Stimulated activated CD4-positive, alpha-beta T cell treated with anti-CD3 and anti-CD28 coated beads, TNF-alpha, amount 100 ng/mL, for 1 hour (primary cell): ENCODE measurements around the gene DUSP5.

ENCODE experiments used
- DNase-seq, 3 donors: peaks; one replicate each; pipeline ENCODE4 v3.0.0-alpha.2; 2020; ENCODE audit warnings: low read depth in 3 of 3, low spot score in 1 of 3

The DUSP5 gene

DNA sequence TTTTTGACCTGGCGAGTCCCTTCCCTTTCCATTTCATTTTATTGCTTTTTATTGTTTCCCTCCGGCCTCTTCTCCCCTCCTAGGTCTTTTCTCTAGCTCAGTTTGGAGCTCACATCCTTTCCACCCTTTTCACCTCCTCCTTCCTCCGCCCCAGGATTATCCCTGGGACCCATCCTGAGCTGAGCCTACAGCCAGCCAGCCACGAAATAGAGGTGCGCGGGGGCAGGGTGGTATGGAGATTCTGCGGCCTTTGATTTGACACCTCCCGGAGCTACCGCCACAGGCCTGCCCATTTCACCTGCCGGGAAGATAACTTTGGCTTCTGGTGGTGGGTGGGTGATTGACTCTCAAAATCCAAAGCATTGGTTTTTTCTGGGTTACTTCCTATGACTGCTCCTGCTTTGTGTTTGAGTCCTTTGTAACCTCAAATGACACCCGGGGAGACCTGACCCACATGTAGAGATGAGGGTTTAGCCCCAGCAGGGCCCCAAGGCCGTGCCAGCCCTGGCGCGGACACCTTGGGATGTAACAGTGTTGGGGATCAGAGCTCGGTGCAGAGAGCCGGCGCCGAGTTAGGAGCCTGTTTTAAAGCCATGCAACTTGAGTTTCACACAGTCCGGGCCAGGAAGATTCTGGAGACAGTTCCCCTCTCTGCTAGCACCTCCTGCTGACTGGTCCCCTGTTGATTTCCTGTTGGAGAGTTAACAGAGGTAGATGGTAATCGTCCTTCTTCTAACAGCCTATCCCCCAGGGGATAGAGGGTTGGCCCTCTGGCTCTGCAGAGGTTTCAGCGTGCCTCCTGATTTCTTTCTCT is 1.5 kb downstream of the DUSP5 start:
- DNase-seq: no peak

GRCh38 chr10:110499796-110500514 is 2.2 kb downstream of the DUSP5 start:
- DNase-seq: no peak

- DNase-seq: no peak
Observed at GRCh38 chr10:110500515-110500905, 2.8 kb downstream of the DUSP5 start.

GRCh38 chr10:110501142-110501937 is 3.6 kb downstream of the DUSP5 start:
- no peak for DNase-seq

DNA sequence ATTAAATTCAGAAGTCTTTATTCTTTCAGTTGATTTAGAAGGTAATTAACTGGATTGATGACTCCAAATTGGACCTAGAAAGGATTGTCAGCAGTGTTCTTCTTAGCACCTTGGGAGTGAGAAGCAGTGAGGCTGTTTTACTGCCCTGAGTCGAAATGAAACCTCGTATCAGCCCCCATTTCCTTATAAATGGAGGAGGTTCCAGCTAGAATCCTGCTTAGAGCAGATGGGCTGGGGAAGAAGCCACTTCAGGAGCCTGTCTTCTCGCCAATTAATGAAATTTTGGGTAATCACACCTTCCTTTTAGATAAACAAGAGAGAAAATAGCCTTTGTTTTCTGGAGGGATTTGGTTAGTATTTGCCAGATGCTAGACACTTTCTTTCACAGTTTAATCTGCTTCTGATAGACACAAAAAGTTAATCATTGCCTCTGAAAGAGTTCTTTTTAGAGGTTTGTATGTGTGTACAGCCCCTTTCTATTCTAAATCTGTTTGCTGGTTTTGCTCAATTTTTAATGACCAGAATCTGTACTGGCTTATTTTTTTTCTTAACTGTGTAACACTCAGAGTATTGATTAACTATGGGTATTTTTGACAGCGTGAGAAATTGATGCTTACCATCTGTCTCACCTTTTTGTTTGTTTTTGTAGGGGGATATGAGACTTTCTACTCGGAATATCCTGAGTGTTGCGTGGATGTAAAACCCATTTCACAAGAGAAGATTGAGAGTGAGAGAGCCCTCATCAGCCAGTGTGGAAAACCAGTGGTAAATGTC is 4.6 kb downstream of the DUSP5 start:
- no peak for DNase-seq

DNA sequence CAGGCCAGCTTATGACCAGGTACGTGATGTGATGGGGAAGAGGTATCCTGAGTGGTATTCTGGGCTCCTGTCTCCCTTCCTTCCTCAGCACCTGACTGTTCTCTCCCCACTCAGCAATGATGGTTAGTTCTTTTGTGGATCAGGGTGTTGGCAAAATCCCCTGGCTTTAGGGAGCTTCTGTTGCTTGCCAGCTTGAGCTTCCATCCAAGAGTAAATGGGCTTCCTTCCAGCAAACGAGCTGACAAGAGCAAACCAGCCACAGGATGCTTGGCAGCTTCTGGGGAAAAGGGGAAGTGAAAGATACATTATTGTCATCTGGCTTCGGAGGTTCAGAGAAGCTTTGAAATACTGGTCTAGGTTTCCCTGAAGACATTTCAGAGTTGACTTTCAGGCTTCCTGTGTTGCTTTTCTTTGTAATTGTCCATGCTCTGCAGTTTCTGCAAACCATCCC is 5.2 kb downstream of the DUSP5 start:
- DNase-seq: no peak

- DNase-seq: no peak
Observed at GRCh38 chr10:110503528-110504110, 5.9 kb downstream of the DUSP5 start.

GRCh38 chr10:110504111-110504735 is 6.5 kb downstream of the DUSP5 start:
- DNase-seq: no peak

- no peak for DNase-seq
Observed at GRCh38 chr10:110505130-110505770, 7.5 kb downstream of the DUSP5 start.

DNA sequence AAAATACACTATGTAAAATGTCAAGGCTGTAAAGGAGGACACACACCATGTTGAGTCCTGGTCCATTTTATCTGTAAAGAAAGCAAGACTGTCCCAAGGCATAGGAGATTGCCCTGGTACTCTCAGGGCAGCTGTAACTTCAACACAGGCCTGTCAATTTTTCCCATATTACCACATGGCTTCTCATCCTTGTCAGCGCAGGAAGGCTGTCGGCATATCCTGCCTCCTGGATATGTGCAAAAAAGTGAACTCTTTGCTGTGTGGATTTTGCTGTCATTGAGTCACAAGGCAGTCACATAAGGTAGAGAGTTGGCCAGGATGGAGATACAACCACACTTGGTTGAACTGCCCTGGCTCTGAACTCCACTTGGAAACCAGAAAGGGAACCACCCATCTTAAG is 8.7 kb downstream of the DUSP5 start:
- no peak for DNase-seq

GRCh38 chr10:110507346-110507745 is 9.6 kb downstream of the DUSP5 start:
- no peak for DNase-seq

GRCh38 chr10:110508159-110508788 is 10.6 kb downstream of the DUSP5 start:
- no peak for DNase-seq

DNA sequence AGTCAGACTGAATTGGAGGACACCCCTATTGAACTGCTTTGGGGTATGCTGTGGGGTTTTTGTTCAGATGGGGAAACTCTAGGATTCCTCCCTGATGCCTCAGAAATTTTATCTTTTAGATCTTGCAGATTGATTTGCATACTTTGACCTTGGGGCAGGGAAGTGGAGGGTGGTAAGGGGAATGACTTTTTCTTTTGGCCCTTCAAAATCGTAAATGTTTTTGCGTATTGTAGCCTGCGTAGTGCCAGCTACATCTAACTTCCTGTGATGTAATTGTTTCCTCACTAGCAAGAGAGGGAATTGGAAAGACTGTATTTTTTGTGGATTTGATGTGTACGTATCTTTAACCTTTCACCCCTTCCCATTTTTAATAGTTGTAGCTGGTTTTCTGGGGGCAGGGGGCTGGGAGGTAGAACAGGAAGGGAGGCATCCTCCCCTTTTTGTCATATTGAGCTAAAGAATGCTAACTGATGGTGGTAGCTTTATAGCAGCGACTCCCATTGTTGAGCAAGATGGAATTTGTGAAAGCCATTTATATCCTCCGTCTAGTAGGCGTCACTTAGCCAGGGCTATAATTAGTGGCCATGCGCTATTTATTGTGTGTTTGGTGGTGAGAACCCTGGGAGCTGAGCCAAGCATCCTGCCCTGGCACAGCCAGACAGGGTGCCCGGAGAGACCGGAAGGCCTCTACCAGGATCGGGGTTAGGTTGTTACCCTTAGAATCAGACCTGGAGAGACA is 11.3 kb downstream of the DUSP5 start:
- DNase-seq: no peak

DNA sequence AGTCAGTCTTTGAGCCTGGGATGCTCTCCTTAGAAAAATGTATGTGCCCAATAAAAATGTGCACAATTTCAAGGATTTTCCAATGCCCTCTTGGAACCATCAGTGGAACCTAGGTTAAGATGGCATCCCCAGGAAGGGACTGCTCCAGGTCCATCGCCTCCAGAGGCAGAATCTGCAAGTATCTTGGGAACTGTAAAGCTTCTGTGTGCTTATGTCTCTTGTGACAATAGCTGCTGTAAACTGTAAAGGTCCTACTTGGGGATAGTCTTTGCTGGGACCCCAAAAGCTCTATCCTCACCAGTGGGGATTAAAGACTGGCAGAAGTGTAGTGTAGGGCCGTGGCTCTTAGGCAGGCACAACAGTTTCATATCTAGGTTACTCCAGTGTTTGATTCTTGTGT is 11.9 kb downstream of the DUSP5 start:
- no peak for DNase-seq

DNA sequence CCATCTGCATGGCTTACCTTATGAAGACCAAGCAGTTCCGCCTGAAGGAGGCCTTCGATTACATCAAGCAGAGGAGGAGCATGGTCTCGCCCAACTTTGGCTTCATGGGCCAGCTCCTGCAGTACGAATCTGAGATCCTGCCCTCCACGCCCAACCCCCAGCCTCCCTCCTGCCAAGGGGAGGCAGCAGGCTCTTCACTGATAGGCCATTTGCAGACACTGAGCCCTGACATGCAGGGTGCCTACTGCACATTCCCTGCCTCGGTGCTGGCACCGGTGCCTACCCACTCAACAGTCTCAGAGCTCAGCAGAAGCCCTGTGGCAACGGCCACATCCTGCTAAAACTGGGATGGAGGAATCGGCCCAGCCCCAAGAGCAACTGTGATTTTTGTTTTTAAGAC is 12.4 kb downstream of the DUSP5 start:
- no peak for DNase-seq

- no peak for DNase-seq
Observed at GRCh38 chr10:110510730-110511129, 13.0 kb downstream of the DUSP5 start.

- DNase-seq: no peak
Observed at GRCh38 chr10:110511734-110512449, 14.2 kb downstream of the DUSP5 start.
